Kidney capillary endothelial cell (primary cell): ENCODE measurements around the gene DNAH11.

ENCODE experiments used
- DNase-seq: peaks from one replicate; pipeline ENCODE4 v3.0.0-alpha.2; 2018; ENCODE audit warnings: low spot score

The DNAH11 gene

DNA sequence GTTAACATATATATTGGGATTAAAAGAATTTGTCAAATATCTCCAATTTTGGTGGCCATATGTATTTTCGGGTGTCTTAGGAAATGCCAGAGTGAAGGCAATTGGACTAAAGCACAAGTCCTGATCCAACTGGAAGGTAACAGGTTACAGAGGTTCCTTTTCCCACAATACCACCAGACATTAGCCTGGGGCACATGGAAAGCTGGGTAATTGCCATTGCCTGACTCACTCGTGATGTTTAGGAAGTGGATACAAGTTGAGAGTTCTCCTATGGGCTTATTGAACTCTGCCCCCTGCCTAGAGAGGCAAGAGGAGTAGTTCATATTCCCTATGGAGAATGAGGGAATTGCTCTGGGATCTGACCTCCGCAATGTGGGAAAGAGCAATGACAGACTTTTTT, 5.7 kb downstream of the DNAH11 start:
- DNase-seq: no peak

GRCh38 chr7:21550076-21550475, 7.2 kb downstream of the DNAH11 start:
- no peak for DNase-seq

GRCh38 chr7:21550821-21551531, 8.1 kb downstream of the DNAH11 start:
- DNase-seq: no peak

DNA sequence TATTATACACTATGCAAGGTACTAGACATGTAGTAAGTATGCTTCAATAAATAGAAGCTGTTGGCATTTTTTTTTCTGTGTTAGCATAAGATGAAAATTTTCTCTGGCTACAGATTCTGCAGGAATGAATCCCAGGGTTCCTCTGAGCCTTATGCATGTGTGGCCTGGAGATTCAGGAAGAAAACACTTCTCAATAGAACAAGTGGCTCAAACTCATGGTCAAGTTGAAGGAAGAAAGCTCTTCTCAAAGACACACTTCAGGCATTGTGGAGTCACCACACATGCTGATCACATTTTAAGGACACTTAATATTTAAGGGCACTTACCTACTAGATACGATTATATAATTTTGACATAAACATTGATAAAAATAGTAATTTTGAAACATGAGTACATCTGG, 19.5 kb downstream of the DNAH11 start:
- no peak for DNase-seq

DNA sequence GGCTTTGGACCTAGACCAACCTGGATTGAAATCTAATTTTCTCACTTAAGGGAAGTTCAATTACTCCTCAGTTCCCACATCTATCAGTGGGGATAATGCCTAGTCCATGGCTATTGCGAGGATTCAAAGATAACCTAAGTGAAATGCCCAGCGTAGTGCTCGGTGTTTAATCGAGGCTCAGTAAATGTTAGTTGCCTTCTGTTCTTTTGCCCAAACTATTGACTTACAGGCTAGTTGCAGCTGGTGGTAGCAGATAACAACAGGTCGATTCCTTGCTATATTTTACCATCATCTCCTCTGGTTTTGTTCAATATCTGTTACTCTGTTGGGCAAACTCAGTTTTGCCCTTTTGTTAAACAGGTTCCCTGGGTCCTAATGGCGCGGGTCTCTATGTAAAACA, 22.8 kb downstream of the DNAH11 start:
- no peak for DNase-seq

DNA sequence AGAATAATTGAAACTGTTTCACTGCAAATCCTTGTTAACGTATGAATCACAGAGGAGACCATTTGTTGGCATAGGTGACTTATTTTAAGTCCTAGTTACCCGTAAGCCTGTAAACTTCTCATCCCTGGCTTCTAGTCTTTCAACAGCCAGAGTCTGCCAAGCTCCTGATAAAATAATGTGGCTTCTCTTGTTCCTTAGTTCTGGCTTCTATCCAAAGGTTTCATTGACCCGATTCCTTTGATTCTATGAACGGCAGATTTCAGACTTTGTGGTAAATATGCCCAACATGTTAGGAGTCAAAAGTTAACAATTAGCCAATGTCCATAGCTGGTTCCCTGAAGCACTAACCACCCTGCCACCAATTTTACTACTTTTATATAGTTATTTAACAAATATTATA, 23.3 kb downstream of the DNAH11 start:
- no peak for DNase-seq

DNA sequence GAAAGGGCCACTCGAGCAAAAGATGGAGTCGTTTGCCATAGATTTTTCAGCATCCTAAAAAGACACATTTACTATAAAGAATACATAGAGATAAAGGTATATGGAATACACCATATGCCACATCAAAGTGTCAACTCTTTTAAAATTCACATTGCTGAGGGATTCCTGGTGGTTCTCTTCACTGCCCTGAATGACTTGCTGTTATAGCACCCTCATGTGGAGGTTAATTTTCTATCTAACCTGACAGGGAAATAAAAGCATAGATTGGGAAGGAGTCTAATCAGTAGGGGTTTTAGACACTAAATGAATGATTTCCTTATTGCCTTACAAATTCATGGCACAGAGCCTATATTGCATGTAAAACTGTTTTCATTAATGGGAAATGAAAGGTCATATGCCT, 25.9 kb downstream of the DNAH11 start:
- peak; percentile 13 for DNase-seq

DNA sequence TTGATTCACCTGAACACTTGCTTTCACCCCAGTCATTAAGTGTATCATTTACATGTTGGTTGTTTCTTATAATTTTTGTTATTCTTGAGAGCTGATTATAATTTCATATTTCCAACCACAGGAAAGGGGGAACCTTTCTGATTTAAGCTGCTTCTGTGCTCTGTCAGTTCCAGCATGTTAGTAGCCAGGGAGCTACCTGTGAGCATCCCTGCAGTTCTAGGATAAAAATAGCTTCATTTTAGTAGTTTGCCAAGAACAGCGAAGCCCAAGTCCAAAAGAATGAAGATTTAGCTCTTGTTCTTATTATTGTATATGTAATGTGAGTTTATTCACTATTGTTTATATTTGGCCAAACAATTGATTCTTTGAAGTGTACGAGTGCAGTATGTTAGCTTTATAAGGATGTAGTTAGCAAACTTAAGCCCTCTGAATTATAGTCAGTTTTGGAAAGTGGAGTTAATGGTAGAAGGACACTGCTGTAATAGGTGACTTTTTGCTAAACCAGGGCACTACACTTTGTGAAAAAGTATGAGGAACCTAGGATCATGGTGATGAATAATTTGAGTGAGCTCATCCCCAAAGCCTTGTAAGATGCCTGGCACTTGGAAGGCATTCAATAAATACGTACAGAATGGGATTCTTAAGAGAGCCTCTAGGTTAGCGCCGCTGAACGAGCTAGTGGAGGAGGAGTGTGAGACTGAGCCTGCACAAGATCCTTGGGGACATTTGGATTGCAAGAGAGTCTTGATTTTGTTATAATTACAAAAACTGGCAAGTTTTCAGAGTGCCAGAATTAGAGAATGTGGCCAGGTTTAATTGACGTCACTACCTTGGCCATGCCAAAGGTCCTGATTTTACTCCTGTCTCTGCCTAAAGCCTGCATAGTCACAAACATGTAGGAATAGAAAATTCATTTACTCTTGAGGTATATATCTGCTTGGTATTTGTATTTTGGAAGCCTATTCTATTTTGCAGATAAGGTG, 29.8 kb downstream of the DNAH11 start:
- no peak for DNase-seq

- no peak for DNase-seq
Observed at GRCh38 chr7:21579341-21580072, 36.7 kb downstream of the DNAH11 start.

- peak; percentile 4 for DNase-seq
Observed at GRCh38 chr7:21580073-21580521, 37.3 kb downstream of the DNAH11 start.

- DNase-seq: no peak
Observed at GRCh38 chr7:21585070-21585724, 42.4 kb downstream of the DNAH11 start.

- DNase-seq: no peak
Observed at GRCh38 chr7:21587139-21587784, 44.4 kb downstream of the DNAH11 start.

DNA sequence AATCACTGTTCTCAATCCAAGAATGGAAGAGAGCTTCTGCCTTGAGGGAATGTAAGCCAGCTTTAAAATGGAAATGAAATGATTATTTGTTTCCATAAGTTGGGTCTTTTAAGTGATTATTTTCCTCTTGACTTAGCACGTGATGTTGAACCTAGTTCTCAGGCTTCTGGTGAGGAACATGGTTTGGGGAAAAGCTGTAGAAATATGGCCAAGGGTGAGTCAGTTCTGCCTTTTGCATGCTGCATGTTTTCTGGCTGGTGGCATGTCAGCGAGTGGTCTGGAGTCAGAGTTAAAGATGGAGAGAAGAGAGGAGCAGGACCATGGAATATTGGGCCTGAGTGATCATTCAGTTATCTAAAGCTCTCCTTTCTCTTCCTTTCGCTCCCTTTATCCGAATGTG, 54.0 kb downstream of the DNAH11 start:
- DNase-seq: no peak

GRCh38 chr7:21603462-21603861, 60.6 kb downstream of the DNAH11 start:
- DNase-seq: no peak

DNA sequence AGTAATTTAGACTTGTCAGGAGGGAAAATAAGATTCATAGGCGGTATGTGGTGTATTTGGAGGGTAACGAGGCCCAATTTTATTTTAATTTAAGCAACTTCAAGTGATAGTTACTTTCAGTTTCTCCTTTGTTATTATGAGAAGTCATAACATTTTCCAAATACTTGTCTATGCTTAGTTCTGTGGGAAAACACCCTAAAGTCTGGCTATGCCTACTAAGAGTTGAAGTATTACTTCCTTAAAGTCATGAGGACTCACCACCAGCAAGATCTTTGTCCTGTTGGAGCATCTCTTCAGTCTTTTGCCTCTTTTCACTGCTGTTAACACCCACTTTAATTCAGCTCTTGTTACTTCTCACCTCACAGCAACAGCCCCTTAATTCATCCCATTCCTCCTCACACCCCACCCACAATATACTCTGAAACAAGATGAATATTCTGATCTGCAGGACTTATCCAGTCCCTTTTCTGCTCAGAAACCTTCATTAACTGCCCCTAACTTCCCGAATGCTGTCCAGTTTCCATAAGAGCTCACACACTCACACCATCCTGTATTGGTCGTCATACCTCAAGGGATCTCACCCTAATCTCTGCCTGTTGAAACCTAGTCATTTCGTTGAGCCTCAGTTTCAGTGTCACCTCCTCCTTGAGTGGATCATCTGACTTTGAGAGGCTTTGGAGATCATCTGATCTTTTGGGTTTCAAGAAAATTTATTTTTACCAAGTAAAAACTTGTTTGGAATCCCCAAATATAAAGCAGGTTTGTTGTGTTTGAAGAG, 61.3 kb downstream of the DNAH11 start:
- no peak for DNase-seq

DNA sequence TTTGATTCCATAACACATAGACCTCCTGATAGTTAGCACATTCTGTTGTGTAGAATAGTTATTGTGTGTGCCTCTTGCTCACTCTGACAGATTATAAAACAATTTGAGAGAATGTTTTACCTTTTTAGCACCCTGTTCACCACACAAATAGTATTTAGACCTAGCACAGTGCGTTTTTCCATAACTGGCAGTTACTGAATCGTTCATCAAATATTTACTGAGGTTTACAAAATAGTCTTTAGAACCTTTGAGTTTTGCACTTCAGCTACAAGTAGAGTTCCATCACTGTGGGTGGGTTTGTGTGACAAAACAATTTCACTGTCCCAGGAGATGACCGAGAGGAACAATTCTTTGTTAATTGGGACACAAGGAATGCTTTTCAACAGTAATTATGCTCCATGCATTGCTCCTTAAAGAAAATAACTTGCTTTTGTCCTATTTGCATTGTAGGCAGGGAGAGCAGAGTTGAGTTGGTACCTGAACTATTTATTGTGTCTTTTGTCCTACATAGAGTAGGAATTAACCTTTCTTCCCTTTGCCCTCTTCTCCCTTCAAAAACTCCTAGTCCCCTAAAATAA, 62.3 kb downstream of the DNAH11 start:
- no peak for DNase-seq

DNA sequence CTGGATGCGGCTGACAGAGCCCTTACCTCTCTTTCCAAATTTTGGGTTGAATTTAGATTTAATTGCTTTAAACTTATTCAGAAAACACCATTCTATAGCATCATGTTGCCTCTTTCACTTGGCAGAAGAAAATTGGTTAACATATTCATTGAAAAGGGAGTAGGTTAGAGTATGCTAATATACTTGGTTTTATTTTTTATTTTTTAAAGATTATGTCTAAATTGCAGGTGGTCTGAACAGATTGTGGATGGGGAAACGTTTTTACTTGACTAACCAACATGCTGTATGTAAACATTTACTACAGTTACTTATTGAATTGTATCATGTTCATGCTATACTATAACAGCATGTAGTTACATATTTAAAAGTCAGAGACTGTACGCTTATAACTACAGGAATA, 65.6 kb downstream of the DNAH11 start:
- no peak for DNase-seq

GRCh38 chr7:21611129-21611528, 68.3 kb downstream of the DNAH11 start:
- no peak for DNase-seq

DNA sequence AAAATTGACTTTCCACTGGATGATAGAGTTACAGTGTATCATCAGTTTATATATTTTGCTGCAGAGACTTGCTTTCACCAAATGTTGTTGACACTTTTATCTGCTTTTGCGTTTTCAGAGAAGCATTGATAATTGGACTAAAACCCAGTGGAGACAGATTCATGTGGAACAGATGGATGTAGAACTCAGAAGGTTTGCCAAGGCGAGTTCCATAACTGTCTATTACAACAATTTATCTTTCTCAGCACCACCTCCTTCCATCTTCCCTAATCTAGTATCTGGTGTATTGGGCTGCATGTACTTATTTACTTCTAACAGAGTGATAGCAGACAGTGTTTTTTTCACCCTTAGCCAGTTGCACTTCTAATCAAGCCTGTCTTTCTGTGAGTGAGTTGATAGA, 73.3 kb downstream of the DNAH11 start:
- no peak for DNase-seq

GRCh38 chr7:21616796-21617436, 74.1 kb downstream of the DNAH11 start:
- DNase-seq: peak; percentile 1
